CD4-positive, CD25-positive, alpha-beta regulatory T cell (primary cell): ENCODE results near the gene FAR2. TPM values are rescaled to one million over a fixed set of nuclear protein-coding genes. Genes with fewer than 3 reads are reported as not detected.

Experiments used
- ATAC-seq, 2 donors: fragments of 150-1000 bp; cut with Tn5 transposase; one replicate each; pipeline ENCODE4 v1.10.0; 2021; ENCODE audit warnings: low read depth in 2 of 2, moderate number of reproducible peaks in 2 of 2, moderate library complexity in 1 of 2
- DNase-seq, 3 donors: peaks; one replicate each; pipeline versions ENCODE4 v3.0.0 to v3.0.0-alpha.2; 2012 to 2022; ENCODE audit warnings: mixed read lengths in 1 of 3
- H3K27ac ChIP-seq: one replicate; pipeline ENCODE4 v1.7.0; 2013; ENCODE audit warnings: mild to moderate bottlenecking, low read length; ENCODE audit not compliant: insufficient read depth, poor library complexity, severe bottlenecking
- H3K27me3 ChIP-seq: one replicate; pipeline ENCODE4 v1.7.0; 2013; ENCODE audit warnings: low read length; ENCODE audit not compliant: control insufficient read depth, insufficient read depth
- H3K36me3 ChIP-seq: one replicate; pipeline ENCODE4 v1.7.0; 2013; ENCODE audit warnings: mild to moderate bottlenecking, low read length, moderate library complexity; ENCODE audit not compliant: control insufficient read depth, insufficient read depth
- H3K4me1 ChIP-seq: 2 replicates; pipeline ENCODE4 v1.7.0; 2013; ENCODE audit warnings: mild to moderate bottlenecking, low read length; ENCODE audit not compliant: insufficient read depth, control insufficient read depth, poor library complexity, severe bottlenecking
- H3K4me3 ChIP-seq: one replicate; pipeline ENCODE4 v1.7.0; 2013; ENCODE audit warnings: low read depth, mild to moderate bottlenecking, low read length, moderate library complexity
- H3K9me3 ChIP-seq, 2 experiments: 1 replicate in 1 of 2; 2 replicates in 1 of 2; pipeline ENCODE4 v1.7.0; 2013; ENCODE audit warnings: low read length in 2 of 2, mild to moderate bottlenecking in 1 of 2, moderate library complexity in 1 of 2; ENCODE audit not compliant: control insufficient read depth in 2 of 2
- H3K27ac Mint-ChIP-seq, 3 donors: one replicate each; pipeline ENCODE4 v1.8.0; 2020 to 2022; ENCODE audit warnings: mild to moderate bottlenecking in 3 of 3, mixed read lengths in 3 of 3, moderate library complexity in 2 of 3
- H3K27me3 Mint-ChIP-seq: one replicate; pipeline ENCODE4 v1.8.0; 2022; ENCODE audit warnings: mild to moderate bottlenecking, mixed read lengths
- H3K36me3 Mint-ChIP-seq: one replicate; pipeline ENCODE4 v1.8.0; 2020; ENCODE audit warnings: mixed read lengths
- H3K4me1 Mint-ChIP-seq, 4 donors: one replicate each; pipeline ENCODE4 v1.8.0; 2020 to 2022; ENCODE audit warnings: mixed read lengths in 4 of 4, mild to moderate bottlenecking in 1 of 4
- H3K4me3 Mint-ChIP-seq, 4 donors: one replicate each; pipeline ENCODE4 v1.8.0; 2020 to 2022; ENCODE audit warnings: mild to moderate bottlenecking in 4 of 4, mixed read lengths in 4 of 4, moderate library complexity in 3 of 4
- H3K9me3 Mint-ChIP-seq, 7 donors: one replicate each; pipeline ENCODE4 v1.8.0; 2020 to 2022; ENCODE audit warnings: mixed read lengths in 7 of 7, mild to moderate bottlenecking in 3 of 7, moderate library complexity in 2 of 7
- polyA plus RNA-seq, 4 donors: library from polyadenylated mRNA; unstranded; fragments of 300-500 nt; fragmentation: Illumina TruSeq; gene quantifications; one replicate each; pipeline ENCODE4 v1.2.3, GENCODE V29; 2021
- total RNA-seq: library from RNA; stranded (reverse); gene quantifications from one replicate; pipeline ENCODE4 v1.2.3, GENCODE V29; 2022

FAR2 gene
- total and polyA plus RNA-seq, 5 donors from 2014 or later = 7.4 to 14.6 (median 12.6) TPM

- Mint-ChIP-seq H3K36me3 (no peaks in the 10 kb centered on the region), H3K9me3 (peaks cover 0 to 3% (median 0%) of the 10 kb centered on the region in 7 donors), H3K4me1 (peaks cover 14 to 49% (median 27%) of the 10 kb centered on the region in 4 donors), H3K27me3 (no peaks in the 10 kb centered on the region), H3K4me3 (no peak overlapping the region), H3K27ac (no peak overlapping the region)
- Histone ChIP-seq H3K27ac (no peak overlapping the region), H3K27me3 (no peaks in the 10 kb centered on the region), H3K9me3 (no peaks in the 10 kb centered on the region), H3K4me3 (no peak overlapping the region), H3K4me1 (peaks cover 11% of the 10 kb centered on the region), H3K36me3 (no peaks in the 10 kb centered on the region)
- ATAC-seq (no peak), DNase-seq (no peak)
Observed at GRCh38 chr12:29157486-29157946, 8.4 kb downstream of the FAR2 start.

GRCh38 chr12:29158115-29158763 lies 9.2 kb downstream of the FAR2 start:
- no peak for ATAC-seq
- Mint-ChIP-seq H3K36me3 (no peaks in the 10 kb centered on the region), H3K4me3 (no peak overlapping the region), H3K27ac (peak overlapping the region in 1 of 3 donors; percentile 70), H3K9me3 (peaks cover 0 to 3% (median 0%) of the 10 kb centered on the region in 7 donors), H3K27me3 (no peaks in the 10 kb centered on the region), H3K4me1 (peaks cover 13 to 43% (median 24%) of the 10 kb centered on the region in 4 donors)
- Histone ChIP-seq H3K36me3 (no peaks in the 10 kb centered on the region), H3K4me1 (peaks cover 11% of the 10 kb centered on the region), H3K9me3 (no peaks in the 10 kb centered on the region), H3K4me3 (no peak overlapping the region), H3K27ac (no peak overlapping the region), H3K27me3 (no peaks in the 10 kb centered on the region)
- DNase-seq = no peak

GRCh38 chr12:29159661-29160060 lies 10.6 kb downstream of the FAR2 start:
- Histone ChIP-seq H3K27me3 (no peaks in the 10 kb centered on the region), H3K4me3 (peak overlapping the region; percentile 7), H3K36me3 (no peaks in the 10 kb centered on the region), H3K9me3 (no peaks in the 10 kb centered on the region), H3K27ac (no peak overlapping the region), H3K4me1 (peaks cover 14% of the 10 kb centered on the region)
- Mint-ChIP-seq H3K36me3 (no peaks in the 10 kb centered on the region), H3K4me3 (no peak overlapping the region), H3K4me1 (peaks cover 14 to 43% (median 23%) of the 10 kb centered on the region in 4 donors), H3K27me3 (no peaks in the 10 kb centered on the region), H3K27ac (peak overlapping the region in 2 of 3 donors; percentile 70 to 74), H3K9me3 (peaks cover 0 to 3% (median 0%) of the 10 kb centered on the region in 7 donors)
- no peak for DNase-seq
- no peak for ATAC-seq

GRCh38 chr12:29160230-29160629 lies 11.2 kb downstream of the FAR2 start:
- peak; percentile 55 to 73 for ATAC-seq
- Histone ChIP-seq H3K4me1 (peaks cover 20% of the 10 kb centered on the region), H3K9me3 (no peaks in the 10 kb centered on the region), H3K27ac (no peak overlapping the region), H3K4me3 (peak overlapping the region; percentile 7), H3K36me3 (no peaks in the 10 kb centered on the region), H3K27me3 (no peaks in the 10 kb centered on the region)
- Mint-ChIP-seq H3K36me3 (no peaks in the 10 kb centered on the region), H3K4me3 (no peak overlapping the region), H3K9me3 (peaks cover 0 to 3% (median 0%) of the 10 kb centered on the region in 7 donors), H3K4me1 (peaks cover 18 to 43% (median 28%) of the 10 kb centered on the region in 4 donors), H3K27ac (peak overlapping the region; percentile 27 to 74 (median 49)), H3K27me3 (no peaks in the 10 kb centered on the region)
- DNase-seq = peak in 1 of 3 donors; percentile 49

GRCh38 chr12:29163146-29163545 lies 14.1 kb downstream of the FAR2 start:
- H3K36me3 Mint-ChIP-seq = no peaks in the 10 kb centered on the region
- Histone ChIP-seq H3K27ac (no peak overlapping the region), H3K4me1 (peaks cover 25% of the 10 kb centered on the region), H3K27me3 (no peaks in the 10 kb centered on the region), H3K36me3 (no peaks in the 10 kb centered on the region), H3K9me3 (no peaks in the 10 kb centered on the region), H3K4me3 (no peak overlapping the region)
- no peak overlapping the region for H3K4me3 Mint-ChIP-seq
- H3K27ac Mint-ChIP-seq = peak overlapping the region in 2 of 3 donors; percentile 6 to 24
- no peak for ATAC-seq
- H3K9me3 Mint-ChIP-seq = peaks cover 0 to 3% (median 0%) of the 10 kb centered on the region in 7 donors
- no peak for DNase-seq
- H3K4me1 Mint-ChIP-seq = peaks cover 22 to 54% (median 32%) of the 10 kb centered on the region in 4 donors
- no peaks in the 10 kb centered on the region for H3K27me3 Mint-ChIP-seq

GRCh38 chr12:29164477-29165393 lies 15.7 kb downstream of the FAR2 start:
- ATAC-seq (peak; percentile 82), DNase-seq (peak in 2 of 3 donors; percentile 14 to 34)
- peaks cover 22% of the 10 kb centered on the region for H3K4me1 ChIP-seq
- Mint-ChIP-seq H3K36me3 (peaks cover 9% of the 10 kb centered on the region), H3K27me3 (no peaks in the 10 kb centered on the region), H3K9me3 (peaks cover 0 to 3% (median 0%) of the 10 kb centered on the region in 7 donors), H3K4me3 (peak overlapping the region; percentile 9 to 83 (median 26)), H3K4me1 (peaks cover 20 to 49% (median 28%) of the 10 kb centered on the region in 4 donors), H3K27ac (peak overlapping the region; percentile 72 to 85 (median 76))
- no peaks in the 10 kb centered on the region for H3K27me3 ChIP-seq
- H3K4me3 ChIP-seq = peak overlapping the region; percentile 29
- no peaks in the 10 kb centered on the region for H3K36me3 ChIP-seq
- H3K27ac ChIP-seq = peak overlapping the region; percentile 66
- H3K9me3 ChIP-seq = no peaks in the 10 kb centered on the region

- Histone ChIP-seq H3K4me1 (peaks cover 15% of the 10 kb centered on the region), H3K27me3 (no peaks in the 10 kb centered on the region), H3K9me3 (no peaks in the 10 kb centered on the region), H3K36me3 (no peaks in the 10 kb centered on the region), H3K4me3 (no peak overlapping the region), H3K27ac (no peak overlapping the region)
- H3K27ac Mint-ChIP-seq = no peak overlapping the region
- H3K27me3 Mint-ChIP-seq = no peaks in the 10 kb centered on the region
- no peaks in the 10 kb centered on the region for H3K9me3 Mint-ChIP-seq
- ATAC-seq (no peak), DNase-seq (no peak)
- peak overlapping the region in 1 of 4 donors; percentile 76 for H3K4me3 Mint-ChIP-seq
- H3K36me3 Mint-ChIP-seq = peaks cover 12% of the 10 kb centered on the region
- peaks cover 11 to 33% (median 14%) of the 10 kb centered on the region in 4 donors for H3K4me1 Mint-ChIP-seq
Observed at GRCh38 chr12:29167445-29167844, 18.4 kb downstream of the FAR2 start.
